ENCODE results near the gene C22orf31. TPM values are rescaled to one million over a fixed set of nuclear protein-coding genes. Genes with fewer than 3 reads are reported as not detected.

Gene C22orf31
- total RNA-seq, 1 experiment from 2014 or later = not detected

- no peak overlapping the region for H3K18ac ChIP-seq (ENCODE audit: insufficient read length, low read depth, low read length)
- H2BK120ac ChIP-seq (ENCODE audit: low read depth, low read length, poor library complexity, severe bottlenecking) = no peak overlapping the region
- H2AFZ ChIP-seq (ENCODE audit: low read length) = no peak overlapping the region
- no peak overlapping the region for H3K23ac ChIP-seq (ENCODE audit: insufficient read length, low read depth, low read length)
- no peaks in the 10 kb centered on the region for H3K23me2 ChIP-seq (ENCODE audit: insufficient read length, low read depth, low read length, poor library complexity, severe bottlenecking)
- no peak overlapping the region for H3K9ac ChIP-seq (ENCODE audit: extremely low read depth, insufficient read length, low read length)
- H3K79me2 ChIP-seq (ENCODE audit: insufficient read depth, low read length) = no peaks in the 10 kb centered on the region
- H2AK5ac ChIP-seq (ENCODE audit: insufficient read length, low read length) = no peak overlapping the region
- H3K27ac ChIP-seq (ENCODE audit: insufficient read length, low read depth, low read length) = no peak overlapping the region
- H3T11ph ChIP-seq (ENCODE audit: low read length) = no peak overlapping the region
- H2BK12ac ChIP-seq (ENCODE audit: insufficient read length, low read depth, low read length) = no peak overlapping the region
- H4K91ac ChIP-seq (ENCODE audit: insufficient read length, low read depth, low read length) = no peak overlapping the region
- no peak overlapping the region for H2BK5ac ChIP-seq (ENCODE audit: insufficient read length, low read length)
- H3K4me2 ChIP-seq (ENCODE audit: insufficient read depth, insufficient read length, low read length) = no peak overlapping the region
- no peak for DNase-seq
- no peak overlapping the region for H3K14ac ChIP-seq (ENCODE audit: insufficient read depth, low read length)
- H3K4me1 Mint-ChIP-seq = peaks cover 13 to 21% of the 10 kb centered on the region in 2 experiments
- no peaks in the 10 kb centered on the region for H3K36me3 Mint-ChIP-seq (ENCODE audit: insufficient read depth in 1 of 3, low read depth in 3 of 3)
- H4K8ac ChIP-seq (replicated peaks; ENCODE audit: insufficient read length, low read depth, low read length) = no peak overlapping the region
- no peaks in the 10 kb centered on the region for H3K27me3 ChIP-seq (ENCODE audit: insufficient read depth, low read length)
- H4K5ac ChIP-seq (ENCODE audit: insufficient read length, low read depth, low read length) = no peak overlapping the region
- H3K4me3 Mint-ChIP-seq = no peak overlapping the region
- no peaks in the 10 kb centered on the region for H4K20me1 ChIP-seq (ENCODE audit: control insufficient read depth, insufficient read depth, insufficient read length)
- no peak overlapping the region for H3K4ac ChIP-seq (ENCODE audit: low read depth, low read length)
- H3K9me3 ChIP-seq (ENCODE audit: control insufficient read depth, low read depth, low read length) = no peaks in the 10 kb centered on the region
- WGBS (ENCODE audit: extremely low coverage, insufficient read length, low lambda C conversion rate) = no CpG with 5 or more reads among the region's 3 CpGs
- TF ChIP-seq, protein P1, sequence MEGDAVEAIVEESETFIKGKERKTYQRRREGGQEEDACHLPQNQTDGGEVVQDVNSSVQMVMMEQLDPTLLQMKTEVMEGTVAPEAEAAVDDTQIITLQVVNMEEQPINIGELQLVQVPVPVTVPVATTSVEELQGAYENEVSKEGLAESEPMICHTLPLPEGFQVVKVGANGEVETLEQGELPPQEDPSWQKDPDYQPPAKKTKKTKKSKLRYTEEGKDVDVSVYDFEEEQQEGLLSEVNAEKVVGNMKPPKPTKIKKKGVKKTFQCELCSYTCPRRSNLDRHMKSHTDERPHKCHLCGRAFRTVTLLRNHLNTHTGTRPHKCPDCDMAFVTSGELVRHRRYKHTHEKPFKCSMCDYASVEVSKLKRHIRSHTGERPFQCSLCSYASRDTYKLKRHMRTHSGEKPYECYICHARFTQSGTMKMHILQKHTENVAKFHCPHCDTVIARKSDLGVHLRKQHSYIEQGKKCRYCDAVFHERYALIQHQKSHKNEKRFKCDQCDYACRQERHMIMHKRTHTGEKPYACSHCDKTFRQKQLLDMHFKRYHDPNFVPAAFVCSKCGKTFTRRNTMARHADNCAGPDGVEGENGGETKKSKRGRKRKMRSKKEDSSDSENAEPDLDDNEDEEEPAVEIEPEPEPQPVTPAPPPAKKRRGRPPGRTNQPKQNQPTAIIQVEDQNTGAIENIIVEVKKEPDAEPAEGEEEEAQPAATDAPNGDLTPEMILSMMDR (conservative IDR thresholded peaks at IDR 0.05) = no peak
- H3K9me3 Mint-ChIP-seq = no peaks in the 10 kb centered on the region
- H2BK20ac ChIP-seq (ENCODE audit: low read depth, low read length, poor library complexity, severe bottlenecking) = no peak overlapping the region
- H3K4me1 ChIP-seq (ENCODE audit: insufficient read depth, low read length) = no peaks in the 10 kb centered on the region
- H3K79me1 ChIP-seq (ENCODE audit: insufficient read depth, low read depth, low read length, poor library complexity, severe bottlenecking) = no peaks in the 10 kb centered on the region
- H3K27ac Mint-ChIP-seq = no peak overlapping the region; a peak in 1 of 7 replicates
- no peak overlapping the region for H3K56ac ChIP-seq (ENCODE audit: insufficient read length, low read depth, low read length)
- no peaks in the 10 kb centered on the region for H3K27me3 Mint-ChIP-seq (ENCODE audit: low read depth)
- H2BK15ac ChIP-seq (ENCODE audit: low read depth, low read length) = no peak overlapping the region
Measured at GRCh38 chr22:29110946-29111345, 49.3 kb upstream of the C22orf31 start.

Data from H9 (cell line).